ENCODE data around the gene CDYL. TPM values are rescaled to one million over a fixed set of nuclear protein-coding genes. Genes with fewer than 3 reads are reported as not detected.

The CDYL gene
- polyA plus RNA-seq, 1 experiment: 21.9 TPM

DNA sequence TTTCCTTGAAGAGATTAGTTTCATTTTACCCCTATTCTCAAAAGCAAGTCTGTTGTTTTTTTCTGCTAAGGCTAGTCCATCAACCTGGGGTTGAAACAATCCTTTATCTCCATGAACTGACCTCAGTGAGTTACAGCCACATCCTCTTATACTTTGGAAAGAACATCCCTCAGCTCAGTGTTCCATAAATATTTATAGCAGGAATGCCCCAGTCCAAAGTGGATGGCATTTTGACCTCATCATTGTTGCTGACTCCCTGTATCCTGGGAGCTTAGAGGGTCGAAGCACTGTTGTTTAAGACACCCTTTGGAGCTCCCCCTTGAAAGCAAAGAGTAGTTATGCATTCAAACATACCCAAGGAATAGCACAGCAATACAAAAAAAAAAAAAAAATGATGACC, 16.2 kb upstream of the CDYL start:
- CTCF ChIA-PET: no interaction called here
- POLR2A ChIA-PET: no interaction called here
- TF ChIP-seq, protein P1, sequence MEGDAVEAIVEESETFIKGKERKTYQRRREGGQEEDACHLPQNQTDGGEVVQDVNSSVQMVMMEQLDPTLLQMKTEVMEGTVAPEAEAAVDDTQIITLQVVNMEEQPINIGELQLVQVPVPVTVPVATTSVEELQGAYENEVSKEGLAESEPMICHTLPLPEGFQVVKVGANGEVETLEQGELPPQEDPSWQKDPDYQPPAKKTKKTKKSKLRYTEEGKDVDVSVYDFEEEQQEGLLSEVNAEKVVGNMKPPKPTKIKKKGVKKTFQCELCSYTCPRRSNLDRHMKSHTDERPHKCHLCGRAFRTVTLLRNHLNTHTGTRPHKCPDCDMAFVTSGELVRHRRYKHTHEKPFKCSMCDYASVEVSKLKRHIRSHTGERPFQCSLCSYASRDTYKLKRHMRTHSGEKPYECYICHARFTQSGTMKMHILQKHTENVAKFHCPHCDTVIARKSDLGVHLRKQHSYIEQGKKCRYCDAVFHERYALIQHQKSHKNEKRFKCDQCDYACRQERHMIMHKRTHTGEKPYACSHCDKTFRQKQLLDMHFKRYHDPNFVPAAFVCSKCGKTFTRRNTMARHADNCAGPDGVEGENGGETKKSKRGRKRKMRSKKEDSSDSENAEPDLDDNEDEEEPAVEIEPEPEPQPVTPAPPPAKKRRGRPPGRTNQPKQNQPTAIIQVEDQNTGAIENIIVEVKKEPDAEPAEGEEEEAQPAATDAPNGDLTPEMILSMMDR (IDR thresholded peaks at IDR 0.05; ENCODE audit: insufficient read depth, low read depth, low read length): no peak
- Histone ChIP-seq H3K36me3 (ENCODE audit: control insufficient read depth, insufficient read depth, low read length) (no peaks in the 10 kb centered on the region), H3K27me3 (ENCODE audit: control insufficient read depth, insufficient read depth, low read length) (no peaks in the 10 kb centered on the region; the same call in 1 of the 2 replicates), H3K4me3 (ENCODE audit: low read depth, low read length) (no peak overlapping the region)
- DNase-seq (ENCODE audit: low read depth): no peak

DNA sequence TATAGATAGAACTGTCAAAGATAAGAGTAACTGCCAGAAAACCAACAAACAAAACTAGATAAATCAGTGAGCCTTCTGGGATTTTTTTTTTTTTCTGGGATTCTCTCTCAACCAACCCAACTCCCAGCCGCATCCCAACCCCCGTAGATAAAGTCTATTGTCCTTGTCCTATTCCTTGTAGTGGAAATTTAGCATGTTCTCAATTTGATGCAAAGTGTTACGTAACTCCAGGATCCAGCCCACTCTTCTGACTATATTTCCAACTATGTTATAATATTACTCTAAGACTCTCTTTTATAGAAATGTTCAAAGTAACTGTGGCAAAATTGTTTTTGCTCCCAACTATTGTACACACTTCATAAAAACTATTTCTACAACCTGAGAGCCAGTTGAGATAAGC, 15.4 kb upstream of the CDYL start:
- TF ChIP-seq, protein P1 (IDR thresholded peaks at IDR 0.05; ENCODE audit: insufficient read depth, low read depth, low read length): no peak
- CTCF ChIA-PET: no interaction called here
- no peaks in the 10 kb centered on the region for H3K36me3 ChIP-seq (ENCODE audit: control insufficient read depth, insufficient read depth, low read length)
- no peak overlapping the region for H3K4me3 ChIP-seq (ENCODE audit: low read depth, low read length)
- H3K27me3 ChIP-seq (ENCODE audit: control insufficient read depth, insufficient read depth, low read length): no peaks in the 10 kb centered on the region; the same call in 1 of the 2 replicates
- DNase-seq (ENCODE audit: low read depth): no peak
- POLR2A ChIA-PET: no interaction called here

DNA sequence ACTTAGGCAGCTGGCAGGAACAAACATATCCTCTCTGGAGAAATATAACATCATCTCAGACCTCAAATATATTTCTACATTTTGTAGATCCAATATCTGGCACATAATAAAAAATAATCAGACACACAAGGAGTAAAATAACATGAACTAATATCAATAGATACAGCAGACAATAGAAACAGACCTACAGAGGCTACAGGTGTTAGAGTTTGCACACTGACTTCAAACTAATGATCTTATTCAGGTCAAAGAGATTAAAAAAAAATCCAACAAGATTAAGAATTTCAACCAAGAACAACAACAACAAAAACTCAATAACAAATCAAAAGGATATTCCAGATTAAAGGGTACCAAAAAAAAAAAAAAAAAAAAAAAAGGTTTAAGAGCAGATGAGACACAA, 13.9 kb upstream of the CDYL start:
- Histone ChIP-seq H3K36me3 (ENCODE audit: control insufficient read depth, insufficient read depth, low read length) (no peaks in the 10 kb centered on the region), H3K4me3 (ENCODE audit: low read depth, low read length) (no peak overlapping the region), H3K27me3 (ENCODE audit: control insufficient read depth, insufficient read depth, low read length) (no peaks in the 10 kb centered on the region)
- ChIA-PET POLR2A (no interaction called here), CTCF (no interaction called here)
- TF ChIP-seq, protein P1 (IDR thresholded peaks at IDR 0.05; ENCODE audit: insufficient read depth, low read depth, low read length): no peak
- no peak for DNase-seq (ENCODE audit: low read depth)

DNA sequence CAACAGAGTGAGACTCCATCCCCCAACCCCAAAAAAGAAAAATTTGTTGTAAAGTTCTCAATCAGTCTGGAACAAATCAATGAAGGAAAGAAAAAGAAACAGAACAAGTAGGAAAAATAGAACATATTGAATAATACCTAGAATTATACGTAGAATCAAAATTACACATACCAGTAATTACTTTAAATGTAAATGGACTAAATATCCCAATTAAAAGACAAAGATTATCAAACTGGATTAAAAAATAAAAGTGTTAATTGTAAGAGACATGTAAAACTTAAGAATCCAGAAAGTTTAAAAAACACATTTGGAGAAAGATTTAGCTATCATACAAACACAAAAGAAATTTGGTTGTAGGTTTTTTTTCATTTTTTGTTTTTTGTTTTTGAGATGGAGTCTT, 12.3 kb upstream of the CDYL start:
- ChIA-PET POLR2A (no interaction called here), CTCF (interaction anchor here (0.6 kb wide), 1 partner anchor 18 kb away, joined by 3 read pairs; no protein-coding TSS in a partner anchor)
- Histone ChIP-seq H3K4me3 (ENCODE audit: low read depth, low read length) (no peak overlapping the region), H3K27me3 (ENCODE audit: control insufficient read depth, insufficient read depth, low read length) (no peaks in the 10 kb centered on the region), H3K36me3 (ENCODE audit: control insufficient read depth, insufficient read depth, low read length) (no peaks in the 10 kb centered on the region)
- TF ChIP-seq, protein P1 (IDR thresholded peaks at IDR 0.05; ENCODE audit: insufficient read depth, low read depth, low read length): no peak
- no peak for DNase-seq (ENCODE audit: low read depth)

DNA sequence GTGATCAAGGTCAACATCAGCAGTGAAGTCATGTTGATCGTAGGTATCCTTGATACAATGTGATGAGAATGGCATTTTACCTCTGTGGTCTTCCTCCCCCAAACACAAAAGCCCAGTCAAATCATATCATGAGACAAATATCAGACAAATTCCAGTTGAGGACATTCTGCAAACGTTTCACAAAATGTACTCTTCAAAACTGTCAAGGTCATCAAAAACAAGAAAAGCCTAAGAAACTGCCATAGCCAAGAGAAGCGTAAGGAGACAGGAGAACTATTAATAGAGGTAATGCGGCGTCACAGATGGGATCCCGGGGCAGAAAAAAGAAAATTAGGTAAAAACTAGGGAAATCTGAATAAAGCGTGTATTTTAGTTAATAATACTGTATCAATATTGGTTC, 7.4 kb upstream of the CDYL start:
- 0 out of 2 replicates have a peak, but pooled peaks cover 2% of the 10 kb centered on the region for H3K27me3 ChIP-seq (ENCODE audit: control insufficient read depth, insufficient read depth, low read length)
- no peaks in the 10 kb centered on the region for H3K36me3 ChIP-seq (ENCODE audit: control insufficient read depth, insufficient read depth, low read length)
- TF ChIP-seq, protein P1 (IDR thresholded peaks at IDR 0.05; ENCODE audit: insufficient read depth, low read depth, low read length): no peak
- no peak for DNase-seq (ENCODE audit: low read depth)
- POLR2A ChIA-PET: no interaction called here
- no peak overlapping the region for H3K4me3 ChIP-seq (ENCODE audit: low read depth, low read length)
- CTCF ChIA-PET: no interaction called here
